Stimulated activated naive B cell treated with anti-CD40 and anti-IgM and Interleukin-4, amounts not matched to agents 10 μg/mL and 1 μg/mL and 100 μg/mL, for 72 hours (primary cell): Measurements from ENCODE around the gene GID8.

Experiments
- ATAC-seq, 2 donors: fragments of 150-1000 bp; cut with Tn5 transposase; replicated peaks; 2 replicates each; pipeline ENCODE4 v1.10.0; 2021; ENCODE audit warnings: moderate library complexity in 1 of 2
- DNase-seq: peaks from one replicate; pipeline ENCODE4 v3.0.0; 2021
- H3K27ac Mint-ChIP-seq: one replicate; pipeline ENCODE4 v1.8.0; 2022; ENCODE audit warnings: mild to moderate bottlenecking, mixed read lengths
- H3K27me3 Mint-ChIP-seq, 2 donors: one replicate each; pipeline ENCODE4 v1.8.0; 2022; ENCODE audit warnings: mixed read lengths in 2 of 2
- H3K36me3 Mint-ChIP-seq, 2 donors: one replicate each; pipeline ENCODE4 v1.8.0; 2022; ENCODE audit warnings: mixed read lengths in 2 of 2, mild to moderate bottlenecking in 1 of 2
- H3K4me1 Mint-ChIP-seq, 2 donors: one replicate each; pipeline ENCODE4 v1.8.0; 2022; ENCODE audit warnings: mixed read lengths in 2 of 2, mild to moderate bottlenecking in 1 of 2
- H3K4me3 Mint-ChIP-seq, 2 donors: one replicate each; pipeline ENCODE4 v1.8.0; 2022; ENCODE audit warnings: mild to moderate bottlenecking in 2 of 2, mixed read lengths in 2 of 2, moderate library complexity in 1 of 2
- H3K9me3 Mint-ChIP-seq, 2 donors: one replicate each; pipeline ENCODE4 v1.8.0; 2022; ENCODE audit warnings: mixed read lengths in 2 of 2, mild to moderate bottlenecking in 1 of 2

GID8 gene

GRCh38 chr20:62898093-62898964, 39.6 kb upstream of the GID8 start:
- peaks cover 20 to 46% of the 10 kb centered on the region in 2 donors for H3K36me3 Mint-ChIP-seq
- DNase-seq (no peak), ATAC-seq (no peak)
- no peaks in the 10 kb centered on the region for H3K27me3 Mint-ChIP-seq
- H3K9me3 Mint-ChIP-seq = no peaks in the 10 kb centered on the region
- peak overlapping the region; percentile 76 for H3K27ac Mint-ChIP-seq
- H3K4me1 Mint-ChIP-seq = peaks cover 19 to 31% of the 10 kb centered on the region in 2 donors
- peak overlapping the region in 1 of 2 donors; percentile 32 for H3K4me3 Mint-ChIP-seq

- H3K9me3 Mint-ChIP-seq = no peaks in the 10 kb centered on the region
- DNase-seq (no peak), ATAC-seq (peak in 1 of 2 donors; percentile 26)
- H3K36me3 Mint-ChIP-seq = peaks cover 18 to 44% of the 10 kb centered on the region in 2 donors
- H3K4me1 Mint-ChIP-seq = peaks cover 19 to 31% of the 10 kb centered on the region in 2 donors
- peak overlapping the region; percentile 76 for H3K27ac Mint-ChIP-seq
- peak overlapping the region in 1 of 2 donors; percentile 32 for H3K4me3 Mint-ChIP-seq
- H3K27me3 Mint-ChIP-seq = no peaks in the 10 kb centered on the region
Observed at GRCh38 chr20:62898970-62899632, 38.8 kb upstream of the GID8 start.

- ATAC-seq (no peak), DNase-seq (no peak)
- Mint-ChIP-seq H3K36me3 (peaks cover 14 to 44% of the 10 kb centered on the region in 2 donors), H3K27me3 (no peaks in the 10 kb centered on the region), H3K27ac (peak overlapping the region; percentile 77), H3K9me3 (no peaks in the 10 kb centered on the region), H3K4me1 (peaks cover 19 to 31% of the 10 kb centered on the region in 2 donors), H3K4me3 (no peak overlapping the region)
Observed at GRCh38 chr20:62899633-62900051, 38.3 kb upstream of the GID8 start.

DNA sequence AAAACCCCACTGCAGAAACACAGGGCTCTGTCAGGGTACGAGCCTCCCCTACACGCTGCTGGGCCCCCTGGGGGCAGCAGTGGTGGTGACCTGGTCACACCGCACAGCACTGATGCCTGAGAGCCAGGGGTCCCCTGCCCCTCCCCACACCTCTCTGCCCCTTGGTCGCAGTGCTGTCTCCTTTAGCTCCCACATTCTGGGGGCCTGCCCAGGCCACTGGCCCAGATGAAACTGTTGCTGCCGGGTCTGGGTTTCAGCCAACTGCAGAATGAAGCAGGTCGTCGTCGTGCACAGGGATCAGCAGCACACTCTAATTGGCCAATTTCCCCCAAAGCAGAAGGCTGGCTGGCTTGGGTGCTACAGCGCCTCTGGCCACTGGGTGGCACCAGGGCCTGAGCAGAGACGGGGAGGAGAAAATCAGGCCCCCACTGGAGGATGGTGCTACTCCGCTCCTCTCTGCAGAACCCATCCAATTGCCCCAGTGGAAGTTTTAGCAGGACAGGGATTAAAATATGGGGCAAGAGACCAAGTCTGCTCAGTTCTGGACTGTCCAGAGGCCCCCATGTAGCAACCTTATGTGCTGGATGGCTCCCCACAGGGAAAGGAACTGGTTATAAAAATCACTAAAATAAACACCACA, 37.8 kb upstream of the GID8 start:
- H3K4me3 Mint-ChIP-seq = peak overlapping the region; percentile 48 to 59
- peak overlapping the region; percentile 77 for H3K27ac Mint-ChIP-seq
- peaks cover 18 to 46% of the 10 kb centered on the region in 2 donors for H3K36me3 Mint-ChIP-seq
- peak; percentile 94 to 97 for ATAC-seq
- no peaks in the 10 kb centered on the region for H3K27me3 Mint-ChIP-seq
- H3K9me3 Mint-ChIP-seq = no peaks in the 10 kb centered on the region
- peak; percentile 65 for DNase-seq
- H3K4me1 Mint-ChIP-seq = peaks cover 19 to 31% of the 10 kb centered on the region in 2 donors

- Mint-ChIP-seq H3K27ac (peak overlapping the region; percentile 77), H3K9me3 (no peaks in the 10 kb centered on the region), H3K36me3 (peaks cover 18 to 44% of the 10 kb centered on the region in 2 donors), H3K4me3 (no peak overlapping the region), H3K27me3 (no peaks in the 10 kb centered on the region), H3K4me1 (peaks cover 19 to 31% of the 10 kb centered on the region in 2 donors)
- DNase-seq (no peak), ATAC-seq (peak; percentile 24 to 31)
Observed at GRCh38 chr20:62900692-62901584, 37.0 kb upstream of the GID8 start.

DNA sequence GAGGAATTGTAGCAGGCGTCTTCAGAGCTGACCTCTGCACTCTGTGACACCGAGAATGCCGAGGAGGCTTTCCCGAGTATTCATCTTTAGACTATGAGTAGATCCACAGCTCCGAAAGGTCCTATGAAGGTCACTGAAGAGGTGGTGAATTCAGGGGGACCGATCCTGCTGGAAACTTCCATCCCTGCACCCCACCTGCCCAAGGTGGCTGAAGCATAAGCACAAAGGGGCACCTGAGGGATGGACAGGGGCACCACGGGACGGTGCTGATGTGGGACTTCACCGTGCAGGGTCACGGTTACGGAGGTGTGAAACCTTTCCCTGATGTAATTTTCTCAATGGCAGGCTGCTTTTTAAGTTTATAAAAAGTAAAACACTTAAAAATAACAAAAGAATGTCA, 36.1 kb upstream of the GID8 start:
- ATAC-seq (no peak), DNase-seq (no peak)
- no peak overlapping the region for H3K4me3 Mint-ChIP-seq
- peaks cover 19 to 31% of the 10 kb centered on the region in 2 donors for H3K4me1 Mint-ChIP-seq
- peaks cover 27 to 47% of the 10 kb centered on the region in 2 donors for H3K36me3 Mint-ChIP-seq
- H3K9me3 Mint-ChIP-seq = no peaks in the 10 kb centered on the region
- H3K27me3 Mint-ChIP-seq = no peaks in the 10 kb centered on the region
- H3K27ac Mint-ChIP-seq = no peak overlapping the region

GRCh38 chr20:62902926-62903615, 34.9 kb upstream of the GID8 start:
- DNase-seq (no peak), ATAC-seq (no peak)
- no peaks in the 10 kb centered on the region for H3K27me3 Mint-ChIP-seq
- H3K4me3 Mint-ChIP-seq = no peak overlapping the region
- H3K4me1 Mint-ChIP-seq = peaks cover 17 to 40% of the 10 kb centered on the region in 2 donors
- no peak overlapping the region for H3K27ac Mint-ChIP-seq
- H3K9me3 Mint-ChIP-seq = no peaks in the 10 kb centered on the region
- H3K36me3 Mint-ChIP-seq = peaks cover 33 to 56% of the 10 kb centered on the region in 2 donors

DNA sequence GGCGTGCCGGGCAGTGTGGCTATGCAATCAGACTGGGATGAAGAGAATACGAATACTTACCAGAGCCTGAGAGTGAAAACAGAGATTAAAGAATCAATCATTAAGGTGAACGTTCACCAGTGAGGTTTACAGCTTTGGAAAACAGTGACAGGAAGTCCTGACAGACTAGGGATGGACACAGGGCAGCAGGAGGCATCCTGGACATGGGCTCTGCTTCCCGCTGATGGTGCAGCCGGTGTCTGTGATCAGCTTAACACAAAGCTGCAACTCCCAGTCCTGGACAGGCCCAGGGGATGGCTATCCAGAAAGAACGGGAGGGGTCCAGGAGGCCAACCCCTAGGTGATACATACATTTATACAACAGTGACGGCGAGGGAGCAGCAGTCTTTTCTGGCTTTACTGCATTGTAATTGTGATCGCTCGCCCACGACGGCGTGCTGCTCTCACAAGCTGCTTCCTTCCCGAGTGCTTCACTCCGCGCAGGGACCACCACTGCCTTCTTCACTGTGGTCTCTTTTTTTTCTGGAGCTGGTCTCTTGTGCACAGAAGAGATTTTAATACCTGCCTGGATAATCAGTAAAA, 32.3 kb upstream of the GID8 start:
- Mint-ChIP-seq H3K27ac (peak overlapping the region; percentile 65), H3K27me3 (no peaks in the 10 kb centered on the region), H3K9me3 (no peaks in the 10 kb centered on the region), H3K4me3 (no peak overlapping the region), H3K4me1 (peaks cover 4 to 33% of the 10 kb centered on the region in 2 donors), H3K36me3 (peaks cover 45 to 63% of the 10 kb centered on the region in 2 donors)
- DNase-seq (no peak), ATAC-seq (no peak)

- H3K27me3 Mint-ChIP-seq = no peaks in the 10 kb centered on the region
- DNase-seq = no peak
- peak overlapping the region; percentile 65 for H3K27ac Mint-ChIP-seq
- peaks cover 4 to 32% of the 10 kb centered on the region in 2 donors for H3K4me1 Mint-ChIP-seq
- H3K36me3 Mint-ChIP-seq = peaks cover 49 to 66% of the 10 kb centered on the region in 2 donors
- H3K4me3 Mint-ChIP-seq = no peak overlapping the region
- ATAC-seq = no peak
- H3K9me3 Mint-ChIP-seq = no peaks in the 10 kb centered on the region
Observed at GRCh38 chr20:62906209-62906608, 31.7 kb upstream of the GID8 start.

DNA sequence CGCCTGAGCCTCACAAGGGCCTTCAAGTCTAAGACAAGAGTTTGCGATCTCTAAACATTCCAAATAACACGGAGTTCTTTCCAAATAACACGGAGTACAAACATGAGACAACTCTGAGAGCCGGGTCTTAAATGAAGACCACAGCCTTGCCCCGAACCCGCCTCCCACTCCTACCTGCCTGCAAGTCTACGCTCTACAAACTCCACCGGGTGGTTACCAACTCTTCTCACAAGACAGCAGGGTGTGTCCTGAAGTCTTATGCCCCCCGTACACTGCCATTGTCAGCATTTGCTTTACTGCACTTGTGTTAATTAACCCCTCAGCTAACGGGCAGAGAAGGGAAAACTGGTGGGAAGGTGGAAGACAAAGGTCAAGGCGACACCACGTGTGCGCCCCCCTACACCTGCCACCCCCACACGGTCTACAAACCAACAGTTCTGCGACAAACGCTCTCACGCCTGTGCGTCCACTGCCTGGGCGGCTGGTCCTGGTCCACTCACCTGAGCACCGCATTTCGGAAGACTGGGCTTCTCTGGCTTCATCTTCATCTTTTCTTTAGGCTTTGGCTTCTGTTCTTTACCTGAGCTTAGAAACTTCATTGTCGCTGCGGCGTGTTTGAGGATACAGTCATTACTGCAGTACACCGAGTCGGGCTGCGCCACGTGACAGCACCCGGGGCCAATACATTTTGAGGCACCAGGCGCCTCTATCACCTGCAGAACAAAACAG, 31.1 kb upstream of the GID8 start:
- Mint-ChIP-seq H3K27ac (no peak overlapping the region), H3K4me3 (no peak overlapping the region), H3K9me3 (no peaks in the 10 kb centered on the region), H3K4me1 (peaks cover 4 to 31% of the 10 kb centered on the region in 2 donors), H3K36me3 (peaks cover 51 to 69% of the 10 kb centered on the region in 2 donors), H3K27me3 (no peaks in the 10 kb centered on the region)
- ATAC-seq = no peak
- no peak for DNase-seq

DNA sequence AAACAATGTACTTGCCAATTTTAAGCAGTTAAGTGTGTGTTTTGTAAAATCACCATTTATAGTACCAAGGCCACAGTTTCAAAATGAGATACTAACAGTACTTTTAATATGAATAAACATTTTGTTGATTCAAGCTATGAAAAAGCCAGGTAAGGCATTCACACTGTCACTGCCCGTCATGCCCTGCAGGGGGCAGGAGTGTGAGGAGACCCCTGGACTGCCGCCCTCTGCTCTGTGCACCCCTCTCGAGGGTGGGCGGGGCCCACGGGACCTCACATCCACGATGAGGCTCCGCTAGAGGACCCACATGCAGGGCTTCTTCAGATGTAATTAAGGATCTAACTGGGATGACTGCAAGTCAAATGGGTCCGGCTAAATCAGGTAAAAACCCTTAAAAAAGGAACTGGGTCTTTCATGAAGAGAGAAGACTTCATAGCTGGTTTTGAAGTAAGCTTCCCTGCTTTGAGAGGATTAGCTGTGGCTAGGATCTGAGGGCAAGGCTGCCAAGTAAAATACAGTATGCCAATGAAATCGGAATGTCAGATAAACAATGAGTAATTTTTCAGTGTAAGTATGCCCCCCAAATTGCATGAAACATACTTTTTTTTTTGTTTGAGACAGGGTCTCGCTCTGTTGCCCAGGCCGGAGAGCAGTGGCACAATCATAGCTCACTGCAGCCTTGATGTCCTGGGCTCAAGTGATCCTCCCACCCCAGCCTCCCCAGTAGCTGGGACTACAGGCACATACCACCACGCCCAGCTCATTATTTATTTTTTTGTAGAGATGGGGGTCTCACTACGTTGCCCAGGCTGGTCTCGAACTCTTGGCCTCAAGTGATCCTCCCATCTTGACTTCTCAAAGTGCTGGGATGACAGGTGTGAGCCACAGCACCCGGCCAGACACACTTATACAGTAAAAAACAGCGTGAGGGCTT, 30.3 kb upstream of the GID8 start:
- H3K4me3 Mint-ChIP-seq = no peak overlapping the region
- H3K9me3 Mint-ChIP-seq = no peaks in the 10 kb centered on the region
- DNase-seq = no peak
- no peak overlapping the region for H3K27ac Mint-ChIP-seq
- ATAC-seq = peak; percentile 62 to 63
- peaks cover 50 to 66% of the 10 kb centered on the region in 2 donors for H3K36me3 Mint-ChIP-seq
- H3K4me1 Mint-ChIP-seq = peaks cover 4 to 31% of the 10 kb centered on the region in 2 donors
- H3K27me3 Mint-ChIP-seq = no peaks in the 10 kb centered on the region
